SKM-1 treated with dmso at 0.1 percent for 144 hours (cell line): Measurements from ENCODE around the gene DNAJC30.

Experiments
- DNase-seq: peaks from one replicate; lab custom pipeline; 2025; ENCODE audit not compliant: unreplicated experiment; lab: John Stamatoyannopoulos, UW

DNAJC30 gene

DNA sequence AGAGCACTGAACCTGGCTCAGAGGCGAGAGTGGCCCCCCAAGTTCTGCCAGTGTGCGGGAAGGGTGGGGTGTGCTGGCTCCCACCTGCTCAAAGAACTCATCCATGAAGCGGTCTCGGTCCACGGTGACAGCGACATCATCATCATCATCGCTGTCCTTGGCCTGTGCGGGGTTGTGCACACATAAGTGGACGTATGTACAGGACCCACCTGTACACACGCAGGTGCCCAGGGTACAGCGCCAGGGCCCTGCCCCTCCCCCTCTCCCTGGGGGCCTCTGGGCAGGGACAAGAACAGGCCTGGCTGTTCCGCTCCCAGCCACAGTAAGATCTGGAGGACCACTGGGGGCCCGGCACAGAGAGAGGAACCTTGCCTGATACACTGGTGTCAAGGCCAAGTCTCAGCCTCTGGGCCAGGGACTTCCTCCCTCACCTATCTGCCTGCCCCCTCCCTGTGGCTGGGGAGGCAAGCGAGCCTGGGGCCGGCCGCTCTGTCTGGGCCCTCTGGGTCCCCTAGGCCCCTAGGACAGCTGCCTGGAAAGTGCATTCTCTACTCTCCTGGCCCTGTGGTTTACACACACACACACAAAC, 25.8 kb upstream of the DNAJC30 start:
- no peak for DNase-seq

DNA sequence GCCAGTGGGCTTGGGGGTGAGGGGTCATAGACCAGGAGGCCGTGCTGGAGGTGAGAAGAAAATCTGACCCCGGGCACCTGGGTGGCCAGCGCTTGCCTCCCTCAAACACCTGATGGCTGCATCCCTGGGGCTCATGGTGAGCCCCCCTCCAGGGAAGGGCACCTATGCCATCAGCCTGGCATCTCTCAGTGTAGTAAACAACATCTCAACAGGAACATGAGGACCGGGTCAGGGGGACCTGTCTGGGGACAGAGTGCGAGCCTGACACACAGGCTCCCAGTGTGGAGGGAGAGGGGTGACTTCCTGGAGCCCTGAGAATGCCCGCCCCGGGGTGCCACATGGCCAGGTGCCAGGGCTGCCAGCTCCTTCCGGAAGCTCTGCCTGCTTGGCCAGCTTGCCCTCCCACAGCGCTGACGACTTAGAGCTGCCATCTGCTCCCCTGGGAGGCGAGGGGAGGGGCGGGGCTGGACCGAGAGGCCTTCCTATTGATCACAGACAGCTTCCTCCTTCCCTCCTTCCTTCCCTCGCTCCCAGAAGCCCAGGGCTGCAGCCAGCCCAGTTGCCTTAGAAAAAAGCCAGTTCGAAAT, 23.9 kb upstream of the DNAJC30 start:
- no peak for DNase-seq

DNA sequence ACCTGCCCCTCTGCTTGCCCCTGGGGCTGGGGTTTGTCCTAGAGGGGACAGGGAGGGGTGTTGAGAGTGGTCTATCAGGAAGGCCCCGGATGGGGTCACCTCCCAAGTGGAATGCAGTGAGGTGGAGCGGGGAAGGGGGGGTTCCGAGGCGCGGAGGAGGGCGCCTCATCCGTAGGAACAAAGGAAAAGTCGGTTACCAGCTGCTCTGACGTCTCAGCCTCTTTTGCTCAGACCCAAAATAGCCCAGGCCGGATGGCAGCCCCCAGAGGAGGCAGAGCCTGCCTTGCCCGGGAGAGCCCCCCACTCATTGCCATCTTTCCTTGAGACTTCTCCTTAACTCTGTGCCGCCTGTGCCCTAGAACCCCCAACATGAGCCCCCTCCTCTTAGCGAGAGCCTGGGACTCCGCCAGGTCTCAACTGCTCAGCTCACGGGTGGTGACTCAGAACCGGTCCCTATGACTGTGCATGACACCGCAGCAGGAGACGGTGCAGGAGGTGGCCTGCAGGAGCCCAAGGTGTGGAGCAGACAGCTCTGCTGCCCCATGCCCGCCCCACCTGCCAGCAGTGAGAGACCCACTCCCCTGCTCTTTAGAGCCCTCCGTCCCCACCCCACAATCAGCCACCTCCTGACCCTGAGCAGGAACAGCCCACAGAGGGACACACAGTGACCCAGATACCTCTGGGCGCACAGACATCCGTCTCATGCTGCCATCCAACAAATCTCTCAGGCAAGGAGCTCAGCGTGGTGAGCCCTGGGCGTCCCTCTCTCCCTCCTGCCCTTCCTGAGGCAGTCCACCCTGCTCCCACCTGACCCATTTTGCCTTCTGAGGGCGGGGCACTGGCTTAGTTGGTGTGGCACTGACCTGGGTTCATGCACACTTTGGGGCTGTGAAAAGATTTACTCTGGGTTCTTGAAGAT, 23.1 kb upstream of the DNAJC30 start:
- DNase-seq: no peak

DNA sequence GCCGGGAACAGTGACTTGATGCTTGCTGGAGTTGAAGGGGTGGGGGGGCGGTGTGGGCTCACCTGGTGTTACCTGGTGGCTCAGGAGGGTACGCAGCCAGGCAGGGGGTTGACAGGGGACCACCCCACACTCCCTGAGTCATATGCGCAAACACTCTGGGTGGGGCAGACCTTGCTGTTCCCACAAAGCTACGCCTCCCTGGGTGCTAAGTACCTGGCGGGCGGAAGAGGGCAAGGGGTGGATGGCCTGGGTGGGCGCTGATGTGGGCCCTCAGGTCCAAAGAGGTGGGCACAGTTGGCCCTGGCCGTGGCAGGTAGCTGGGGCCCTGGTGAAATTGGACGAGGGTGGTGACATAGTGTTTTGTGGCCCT, 22.3 kb upstream of the DNAJC30 start:
- DNase-seq: no peak

DNA sequence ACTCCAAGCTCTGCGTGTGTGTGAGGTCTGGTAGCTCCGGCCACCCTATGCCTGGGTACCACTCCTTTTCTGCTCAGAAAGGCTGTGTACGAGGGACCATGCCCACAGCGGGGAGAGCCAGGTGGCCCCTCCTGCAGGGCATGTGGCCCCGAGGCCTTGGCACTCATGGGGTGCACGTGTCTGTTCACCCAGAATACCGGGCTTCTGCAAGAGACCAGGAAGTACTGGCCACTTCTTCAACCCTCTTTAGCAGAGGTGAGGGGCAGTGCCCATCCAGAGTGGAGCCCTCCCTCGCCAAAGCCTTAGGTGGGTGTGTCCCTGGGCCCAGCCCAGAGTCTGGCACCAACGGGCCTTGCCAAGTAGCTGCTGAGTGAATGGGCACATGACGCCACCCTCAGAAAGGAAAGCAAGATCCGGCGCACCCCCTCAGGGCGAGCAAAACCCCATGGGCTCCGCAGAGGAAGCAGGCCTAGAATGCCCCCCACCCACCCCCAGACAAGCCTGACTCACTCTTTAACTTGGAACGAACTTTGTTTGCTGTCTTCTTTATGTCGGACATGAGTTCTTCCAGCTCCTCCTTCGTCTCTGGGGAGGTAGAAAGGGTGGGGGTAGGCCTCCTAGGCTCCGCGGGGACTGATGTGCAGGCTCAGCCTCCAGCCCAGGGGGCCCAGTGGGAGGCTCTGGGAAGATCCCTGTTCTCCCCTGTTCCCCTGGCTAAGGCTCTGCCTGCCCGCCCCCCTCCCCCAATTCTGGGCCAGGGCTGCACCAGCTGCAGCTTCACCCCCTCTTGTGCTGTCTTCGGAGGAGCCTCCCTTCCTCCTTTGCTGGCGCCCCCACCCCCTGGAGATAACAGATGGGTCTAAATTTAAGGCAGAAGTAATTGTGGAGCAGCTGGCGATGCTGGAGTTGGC, 21.6 kb upstream of the DNAJC30 start:
- no peak for DNase-seq

DNA sequence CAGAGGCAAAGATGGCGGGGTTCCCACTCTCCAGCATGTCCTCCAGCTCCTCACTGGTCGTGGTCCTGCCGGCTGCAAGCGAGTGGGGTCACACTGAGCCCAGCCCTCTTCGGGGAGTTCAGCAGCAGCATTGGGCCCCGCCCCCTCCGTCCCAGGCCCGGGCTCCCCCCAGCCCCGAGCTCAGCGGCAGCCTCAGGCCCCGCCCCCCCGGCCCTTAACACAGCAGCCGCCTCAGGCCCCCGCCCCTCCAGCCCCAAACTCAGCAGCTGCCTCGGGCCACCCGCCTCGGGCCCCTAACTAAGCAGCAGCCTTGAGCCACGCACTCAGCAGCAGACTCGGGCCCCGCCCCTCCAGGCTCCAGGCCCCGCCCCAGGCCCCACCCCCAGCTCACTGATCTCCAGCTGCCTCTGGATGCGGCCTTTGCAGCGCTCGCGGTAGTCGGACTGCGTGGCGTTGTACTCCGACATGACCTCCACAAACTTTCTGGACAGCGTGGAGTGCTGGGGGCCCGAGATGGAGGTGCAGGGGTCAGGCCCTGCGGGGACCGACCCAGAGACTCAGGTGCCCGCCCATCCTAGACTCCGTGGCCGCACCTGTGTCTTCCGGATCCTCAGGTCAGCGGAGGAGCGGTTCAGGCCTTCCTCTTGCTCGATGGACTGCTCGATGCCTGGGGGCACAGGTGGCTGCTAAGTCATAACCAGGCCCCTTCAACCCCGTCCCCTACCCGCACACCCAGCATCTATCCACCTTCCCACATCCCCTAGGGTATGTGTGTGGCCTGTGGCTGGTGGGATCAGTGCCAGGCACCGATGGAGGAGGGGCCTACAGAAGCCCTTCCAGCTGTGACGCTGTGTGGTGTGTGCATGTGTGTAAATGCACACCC, 20.7 kb upstream of the DNAJC30 start:
- no peak for DNase-seq

DNA sequence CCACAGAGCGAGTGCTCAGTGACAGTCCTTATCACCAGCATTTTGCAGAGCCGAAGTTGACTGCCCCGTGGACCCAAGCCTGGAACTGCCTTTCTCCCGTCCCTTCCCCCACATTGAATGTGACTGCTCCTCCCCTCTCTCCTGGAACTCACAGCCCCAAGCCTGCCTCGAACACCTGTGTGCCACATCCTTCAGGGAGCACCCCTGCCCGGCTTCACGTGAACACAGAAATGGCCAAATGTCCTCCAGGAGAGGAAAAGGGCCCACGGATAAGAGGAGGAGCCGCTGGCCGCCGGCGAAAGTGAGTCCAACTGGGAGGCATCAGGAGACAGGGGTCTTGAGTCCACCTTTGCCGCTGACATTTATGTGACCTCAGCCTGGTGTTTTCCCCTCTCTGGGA, 20.0 kb upstream of the DNAJC30 start:
- DNase-seq: no peak

DNA sequence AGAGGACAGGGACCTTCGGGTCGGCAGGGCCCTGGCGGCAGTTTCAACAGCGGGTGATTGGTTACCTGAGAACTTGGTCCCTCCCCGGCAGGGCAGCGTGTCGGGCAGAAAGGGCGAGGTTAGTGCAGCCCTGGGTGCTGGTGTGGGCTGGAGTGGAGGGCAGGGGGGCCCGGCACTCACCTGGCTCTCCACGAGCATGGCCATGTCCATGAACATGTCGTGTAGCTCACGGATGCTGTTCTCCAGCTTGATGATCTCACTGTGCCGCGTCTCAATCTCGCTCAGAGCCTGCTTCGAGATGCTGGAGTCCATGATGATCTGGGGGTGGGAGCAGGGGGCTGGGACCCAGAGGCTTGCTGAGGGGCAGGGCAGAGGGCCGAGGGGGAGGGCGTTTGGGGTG, 19.4 kb upstream of the DNAJC30 start:
- no peak for DNase-seq

DNA sequence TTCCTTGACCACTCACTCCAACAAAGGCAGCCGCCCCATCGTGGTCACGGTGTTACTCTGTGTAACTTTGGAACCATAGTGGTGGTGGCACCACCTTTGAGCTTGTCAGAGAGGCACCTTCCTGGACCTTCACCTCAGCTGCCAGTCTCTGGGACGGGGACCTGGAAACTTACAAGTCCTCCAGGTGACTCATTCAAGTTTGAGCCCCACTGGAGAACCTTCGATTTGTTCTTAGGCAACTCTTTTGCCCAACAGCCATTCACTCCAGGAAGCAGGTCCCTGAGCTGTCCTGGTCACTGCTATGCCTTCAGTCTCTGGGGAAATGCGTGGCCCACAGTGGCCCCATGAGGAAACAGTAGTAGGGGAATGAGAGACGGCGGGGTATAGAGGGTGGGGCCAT, 19.0 kb upstream of the DNAJC30 start:
- DNase-seq: no peak

DNA sequence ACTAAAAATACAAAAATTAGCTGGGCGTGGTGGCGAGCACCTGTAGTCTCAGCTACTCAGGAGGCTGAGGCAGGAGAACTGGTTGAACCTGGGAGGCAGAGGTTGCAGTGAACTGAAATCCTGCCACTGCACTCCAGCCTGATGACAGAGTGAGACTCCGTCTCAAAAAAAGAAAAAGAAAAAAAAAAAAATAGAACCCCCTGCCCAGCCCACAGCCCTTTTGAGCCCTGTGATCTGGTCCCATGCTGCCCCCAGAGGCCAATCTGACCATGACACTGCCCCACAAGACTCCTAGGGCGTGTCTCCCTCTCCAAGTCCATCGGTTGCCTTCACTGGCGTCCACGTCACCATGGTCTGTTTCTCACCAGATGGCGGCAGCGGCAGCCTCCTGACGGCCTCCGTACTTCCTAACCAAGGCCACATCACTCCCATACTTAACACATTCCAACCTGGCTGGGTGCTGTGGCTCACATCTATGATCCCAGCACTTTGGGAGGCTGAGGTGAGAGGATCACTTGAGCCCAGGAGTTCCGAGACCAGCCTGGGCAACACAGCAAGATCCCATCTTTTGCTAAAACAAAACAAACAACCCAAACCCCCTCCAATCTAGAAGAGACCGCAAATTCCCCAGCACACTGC, 18.2 kb upstream of the DNAJC30 start:
- no peak for DNase-seq

DNA sequence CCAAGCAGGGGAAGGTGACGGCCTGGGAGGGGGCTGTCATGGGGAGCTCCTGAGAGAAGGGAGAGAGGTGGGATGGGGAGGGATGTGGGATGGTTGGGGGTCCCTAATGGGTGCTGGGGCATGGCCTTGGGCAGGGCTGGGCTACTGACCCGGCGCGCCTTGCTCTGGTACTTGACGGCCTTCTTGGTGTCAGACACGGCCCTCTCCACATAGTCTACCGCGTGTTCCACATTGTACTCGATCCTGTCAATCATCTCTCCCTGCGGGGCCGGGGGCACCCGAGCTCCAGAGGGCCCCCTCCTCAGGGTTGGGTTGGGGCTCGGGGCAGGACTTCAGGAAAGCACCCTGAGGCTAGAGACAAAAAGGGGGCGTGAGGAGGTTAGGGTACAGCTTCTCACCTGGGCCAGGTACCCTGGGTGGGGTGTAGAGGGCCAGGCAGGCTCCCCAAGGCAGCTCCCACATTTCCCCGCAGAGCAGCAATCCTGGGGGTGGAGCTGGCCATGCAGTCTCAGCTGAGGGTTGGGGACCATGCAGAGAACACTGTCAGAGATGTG, 17.4 kb upstream of the DNAJC30 start:
- no peak for DNase-seq

DNA sequence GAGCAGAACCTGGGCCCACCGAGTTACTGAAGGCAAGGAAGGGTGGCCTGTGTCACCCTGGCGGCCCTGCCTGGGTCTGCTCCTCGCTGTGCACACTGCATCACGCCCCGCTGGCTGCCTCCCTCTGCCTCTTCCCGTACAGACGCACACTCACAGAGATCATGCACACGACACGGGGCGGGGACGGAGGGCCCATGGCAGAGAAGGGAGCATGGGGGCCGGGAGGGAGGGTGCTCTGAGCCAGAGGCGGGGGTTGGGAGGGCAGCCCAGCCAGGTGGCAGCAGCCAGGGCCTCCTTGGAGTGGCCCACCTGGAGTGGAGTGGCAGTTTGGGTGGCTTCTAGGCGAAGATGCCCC, 16.8 kb upstream of the DNAJC30 start:
- DNase-seq: no peak

DNA sequence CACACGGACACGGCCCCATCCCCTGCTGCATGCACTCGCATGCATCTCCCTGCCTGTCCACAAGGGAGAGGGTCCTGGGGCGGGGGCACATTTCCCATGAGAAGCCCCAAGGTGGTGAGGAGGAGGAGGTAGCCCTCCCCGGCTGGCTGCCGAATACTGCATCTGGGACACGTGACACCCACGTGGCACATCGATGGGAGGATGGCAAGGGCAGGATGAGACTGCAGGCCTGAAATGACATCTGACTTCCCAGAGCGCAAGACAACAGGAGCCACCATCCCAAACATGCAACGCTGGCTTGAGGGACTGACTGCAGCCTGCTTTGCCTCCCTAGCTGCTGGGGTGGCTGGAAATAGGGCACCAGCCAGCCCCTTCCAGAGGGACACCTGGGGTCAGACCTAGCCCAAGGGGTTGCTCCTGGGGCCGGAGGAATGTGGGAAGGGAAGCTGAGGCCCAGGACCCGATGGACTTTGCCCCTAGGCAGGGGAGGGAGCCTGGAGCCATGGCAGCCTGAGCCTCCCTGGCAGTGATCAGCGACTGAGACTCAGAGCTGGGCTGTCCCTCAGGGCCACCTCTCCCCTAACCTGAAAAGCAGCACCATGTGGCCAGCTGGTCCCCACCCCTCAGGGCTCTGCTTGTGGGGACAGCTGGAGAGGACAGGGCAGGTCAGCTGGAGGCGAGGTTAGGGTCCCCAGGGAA, 16.3 kb upstream of the DNAJC30 start:
- DNase-seq: no peak

DNA sequence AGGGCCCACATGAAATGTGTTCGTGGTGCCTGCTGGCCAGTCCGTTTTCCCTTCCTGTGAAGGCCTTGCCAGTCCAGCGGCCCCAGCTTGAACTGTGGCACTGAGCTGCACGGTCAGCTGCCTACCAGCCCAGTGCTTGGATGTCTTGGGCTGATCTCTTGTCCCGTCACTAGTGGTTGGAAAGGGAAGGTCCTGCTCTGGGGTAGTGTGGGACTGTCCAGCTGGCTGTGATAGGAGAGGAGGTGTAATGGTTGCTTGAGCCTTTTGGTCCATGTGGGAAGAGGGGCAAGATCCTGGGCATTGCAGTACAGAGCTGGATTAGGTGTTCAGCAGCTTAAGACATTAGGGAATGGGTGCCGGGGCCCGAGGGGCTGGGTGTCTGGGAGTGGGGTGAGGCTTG, 15.2 kb upstream of the DNAJC30 start:
- DNase-seq: no peak

DNA sequence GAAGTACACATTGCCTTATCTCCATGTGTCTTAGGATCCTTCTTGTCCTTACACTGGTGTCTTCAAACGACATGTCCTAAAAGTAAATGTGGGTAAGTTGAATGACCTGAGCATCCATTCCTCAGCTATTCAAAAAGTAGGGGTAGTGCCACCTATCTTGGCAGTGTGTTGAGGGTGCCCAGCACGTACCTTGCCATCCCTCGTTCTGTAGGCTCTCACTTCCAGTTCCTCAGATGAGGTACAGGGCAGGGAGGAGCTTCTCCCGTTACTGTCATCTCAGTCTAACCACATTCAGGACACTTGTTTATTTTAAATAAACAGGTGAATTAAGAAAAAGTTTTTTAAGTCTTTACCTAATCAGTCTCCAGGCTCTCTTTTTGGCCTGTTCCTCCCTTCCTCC, 13.1 kb upstream of the DNAJC30 start:
- DNase-seq: no peak

DNA sequence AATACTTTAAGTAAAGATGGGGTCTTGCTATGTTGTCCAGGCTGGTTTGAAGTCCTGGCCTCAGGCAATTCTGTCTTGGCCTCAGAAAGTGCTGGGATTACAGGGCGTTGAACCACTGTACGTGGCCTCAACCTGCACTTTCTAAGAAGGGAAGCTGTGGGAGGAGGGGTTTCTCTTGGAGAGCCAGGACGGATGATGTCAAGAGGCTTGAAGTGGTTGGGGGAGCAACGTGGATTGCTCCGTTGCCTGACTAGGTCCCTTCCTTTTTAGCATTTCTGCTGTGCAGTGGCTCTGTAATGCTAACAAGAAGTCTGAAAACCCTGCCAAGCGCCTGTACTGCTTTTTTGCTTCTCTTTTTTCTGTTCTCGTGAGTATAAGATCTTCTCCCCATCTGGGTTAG, 7.4 kb upstream of the DNAJC30 start:
- DNase-seq: no peak

DNA sequence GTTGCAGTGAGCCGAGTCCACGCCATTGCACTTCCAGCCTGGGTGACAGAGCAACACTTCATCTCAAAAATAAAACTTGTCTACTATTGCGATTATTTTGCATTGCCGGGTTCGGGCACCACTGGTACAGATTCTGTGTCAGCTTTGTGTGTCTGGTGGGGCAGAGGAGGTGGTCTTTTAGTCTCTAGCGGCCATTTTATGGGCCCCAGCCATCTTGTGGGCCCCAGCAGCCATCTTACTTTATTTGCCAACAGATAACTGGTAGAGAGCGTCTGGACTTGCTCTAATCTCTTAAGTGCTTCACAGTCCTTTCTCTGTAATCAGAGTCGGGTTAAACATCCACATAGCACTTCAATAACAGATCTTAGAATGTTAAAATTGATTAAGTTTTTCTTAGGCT, 5.0 kb upstream of the DNAJC30 start:
- no peak for DNase-seq

DNA sequence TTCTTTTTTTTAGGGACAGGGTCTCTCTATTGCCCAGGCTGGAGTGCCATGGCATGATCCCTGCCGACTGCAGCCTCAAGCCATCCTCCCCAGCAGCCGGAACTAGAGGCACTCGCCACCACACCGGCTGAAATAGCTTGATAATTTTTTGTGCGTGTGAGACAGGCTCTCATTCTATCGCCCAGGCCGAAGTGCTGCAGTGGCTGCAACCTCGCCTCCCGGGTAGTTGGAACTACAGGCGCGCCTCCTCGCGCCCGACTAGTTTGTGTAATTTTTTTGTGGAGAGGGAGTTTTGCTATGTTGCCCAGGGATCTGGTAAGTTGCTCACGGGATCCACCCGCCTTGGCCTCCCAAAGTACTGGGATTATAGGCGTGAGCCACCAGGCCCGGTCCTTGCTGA, 2.1 kb upstream of the DNAJC30 start:
- no peak for DNase-seq
